K562 (cell line): Measurements from ENCODE around the gene HS3ST5. TPM values are rescaled to one million over a fixed set of nuclear protein-coding genes. Genes with fewer than 3 reads are reported as not detected.

Source experiments
- ATAC-seq: fragments of 200-7000 bp; cut with Tn5 transposase; 3 replicates; pipeline ENCODE4 v1.9.1; 2020; ENCODE audit warnings: moderate library complexity
- BruUV-seq: library from RNA; stranded (reverse); fragments of 400-500 nt; replicated peaks from 2 replicates; lab custom pipeline; 2021; lab: Mats Ljungman, UMichigan
- CTCF ChIA-PET: fragments of 300-600 bp; formaldehyde crosslinking; extraction: SDS; loops from one replicate; lab custom pipeline; 2021; ENCODE audit warnings: low intra/inter-chr PET ratio; lab: Yijun Ruan, JAX
- POLR2A ChIA-PET: fragments of 300-600, 350-650 bp; sonication (Branson Sonifier 250); formaldehyde crosslinking; extraction: SDS; loops from one replicate; lab custom pipeline; 2021; ENCODE audit warnings: antibody characterized with exemption, inconsistent platforms; lab: Yijun Ruan, JAX
- DNase-seq, 4 experiments: peaks; one replicate each; pipeline versions ENCODE4 v3.0.0 to v3.0.0-alpha.2; 2011 to 2018; ENCODE audit warnings: low spot score in 3 of 4, mixed read lengths in 3 of 4; ENCODE audit errors: extremely low read depth in 1 of 4
- FAIRE-seq: peaks from 2 replicates; lab custom pipeline; 2011; peaks lifted over from hg19 to GRCh38; lab: Jason Lieb, UNC
- H2AFZ ChIP-seq: 2 replicates; pipeline ENCODE4 v1.6.0; 2011; ENCODE audit warnings: low read depth, low read length, control low read depth, inconsistent platforms
- H3K27ac ChIP-seq: fragments of 200-600 bp; 3 replicates; pipeline ENCODE4 v1.8.0; 2011; ENCODE audit warnings: low read depth, mild to moderate bottlenecking, control low read depth, inconsistent platforms, low read length, moderate library complexity, mixed read lengths; ENCODE audit errors: extremely low read depth
- H3K27me3 ChIP-seq, 2 experiments: fragments of 300-600 bp in 1 of 2; 2 replicates in 1 of 2; 3 replicates in 1 of 2; pipeline versions ENCODE4 v1.6.0 to v1.8.0; 2011; ENCODE audit warnings: inconsistent platforms in 2 of 2, low read length in 2 of 2, mild to moderate bottlenecking in 1 of 2, mixed read lengths in 1 of 2, moderate library complexity in 1 of 2; ENCODE audit not compliant: control insufficient read depth in 2 of 2, insufficient read depth in 2 of 2
- H3K36me3 ChIP-seq: fragments of 300-600 bp; 3 replicates; pipeline ENCODE4 v1.8.0; 2011; ENCODE audit warnings: mild to moderate bottlenecking, low read length, inconsistent platforms; ENCODE audit not compliant: control insufficient read depth, insufficient read depth
- H3K4me1 ChIP-seq, 2 experiments: fragments of 200-600 bp in 1 of 2; replicated peaks in 1 of 2; 2 replicates in 1 of 2; 3 replicates in 1 of 2; pipeline versions ENCODE4 v1.5.1 to v1.8.0; 2011; ENCODE audit warnings: inconsistent platforms in 2 of 2, low read length in 2 of 2, mild to moderate bottlenecking in 1 of 2, mixed read lengths in 1 of 2, moderate library complexity in 1 of 2; ENCODE audit not compliant: control insufficient read depth in 2 of 2, insufficient read depth in 2 of 2
- H3K4me2 ChIP-seq: 2 replicates; pipeline ENCODE4 v1.6.1; 2011; ENCODE audit warnings: low read length, control low read depth, inconsistent platforms, mixed read lengths; ENCODE audit not compliant: insufficient read depth
- H3K4me3 ChIP-seq: fragments of 200-600 bp; sonication (generic), shearing (Covaris generic); 2 replicates; pipeline ENCODE4 v1.5.1; 2016; ENCODE audit warnings: control low read depth, inconsistent platforms
- H3K79me2 ChIP-seq: fragments of 200-600 bp; 3 replicates; pipeline ENCODE4 v1.8.0; 2011; ENCODE audit warnings: low read length, inconsistent platforms; ENCODE audit not compliant: control insufficient read depth, insufficient read depth
- H3K9ac ChIP-seq, 2 experiments: 2 replicates each; pipeline versions ENCODE4 v1.6.0 to v1.6.1; 2011; ENCODE audit warnings: low read depth in 2 of 2, low read length in 2 of 2, control low read depth in 1 of 2, inconsistent platforms in 1 of 2, mild to moderate bottlenecking in 1 of 2, mixed read lengths in 1 of 2; ENCODE audit not compliant: insufficient read depth in 1 of 2
- H3K9me1 ChIP-seq: one replicate; pipeline ENCODE4 v1.6.0; 2011; ENCODE audit warnings: inconsistent platforms, mild to moderate bottlenecking, low read length, moderate library complexity; ENCODE audit not compliant: control insufficient read depth, insufficient read depth
- H3K9me3 ChIP-seq: replicated peaks from 2 replicates; pipeline ENCODE4 v1.5.1; 2011; ENCODE audit warnings: low read depth, low read length, inconsistent platforms; ENCODE audit not compliant: control insufficient read depth, insufficient read depth
- H4K20me1 ChIP-seq: replicated peaks from 2 replicates; pipeline ENCODE4 v1.6.1; 2011; ENCODE audit warnings: low read length, inconsistent platforms, mixed read lengths; ENCODE audit not compliant: control insufficient read depth, insufficient read depth
- LEF1 ChIP-seq: fragments of 450-650 bp; IDR thresholded peaks from 2 replicates; pipeline ENCODE4 v1.6.1; 2016; ENCODE audit warnings: mild to moderate bottlenecking
- MTA2 ChIP-seq: fragments of 450-650 bp; IDR thresholded peaks from 2 replicates; pipeline ENCODE4 v1.6.1; 2016; ENCODE audit warnings: low read depth
- POLR2B ChIP-seq: fragments of 450-650 bp; IDR thresholded peaks from 2 replicates; pipeline ENCODE4 v1.6.1; 2018; ENCODE audit warnings: low read depth; ENCODE audit not compliant: partially characterized antibody
- SRSF9 ChIP-seq: fragments of 200-400 bp; formaldehyde crosslinking; IDR thresholded peaks from 2 replicates; pipeline ENCODE4 v1.6.1; 2017; ENCODE audit warnings: low read depth, low read length, borderline replicate concordance
- ZNF316 ChIP-seq: fragments of 450-650 bp; IDR thresholded peaks from 2 replicates; pipeline ENCODE4 v1.6.1; 2016
- WGBS: fragments of 100-300 bp; shearing (Covaris generic); methylation state at CpG from one replicate; pipeline ENCODE4 v1.1.6; 2016; ENCODE audit warnings: low coverage, mixed read lengths; ENCODE audit not compliant: insufficient coverage; ENCODE audit errors: missing lambda C conversion rate; 5-methylcytosine and 5-hydroxymethylcytosine counted together
- in situ Hi-C: fragments of 300-500 bp; cut with MboI; formaldehyde crosslinking; loops from 4 replicates; pipeline ENCODE4 v1.15.0; 2018; ENCODE audit warnings: inconsistent platforms, mixed read lengths
- intact Hi-C: fragments of 100-400 bp; cut with micrococcal nuclease; formaldehyde crosslinking; loops from 2 replicates; pipeline ENCODE4 v1.14.2; 2022
- polyA plus RNA-seq, 8 experiments: library from polyadenylated mRNA; depleted of rRNA in 4 of 8; stranded (reverse) in 5 of 8; unstranded in 3 of 8; fragments of >200 nt; fragmentation: Nextera tagmentation in 2 of 8; fragmentation: Illumina TruSeq in 1 of 8; extraction: Ambion mirVana in 2 of 8; extraction: Trizol in 1 of 8; gene quantifications; 2 replicates each; pipeline versions ENCODE4 v1.2.1 to v1.2.3, GENCODE V29; 2011 to 2014; ENCODE audit warnings: inconsistent platforms in 1 of 8, missing spikeins in 1 of 8
- total RNA-seq, 7 experiments: library from RNA; depleted of rRNA in 6 of 7; stranded (reverse); fragments of >200 nt in 6 of 7; fragmentation: Illumina TruSeq in 2 of 7; extraction: Trizol in 2 of 7; gene quantifications; 2 replicates each; pipeline versions ENCODE4 v1.2.1 to v1.2.3, GENCODE V29; 2011 to 2021; ENCODE audit warnings: low replicate concordance in 1 of 7
- TF ChIP-seq, protein P1 (sequence below): sonication (generic); formaldehyde crosslinking; IDR thresholded peaks from 2 replicates; pipeline ENCODE4 v1.8.1; 2023; ENCODE audit warnings: mild to moderate bottlenecking, missing genetic modification reagents

The HS3ST5 gene
- total and polyA plus RNA-seq, 9 of the 15 experiments (the other 6 are each of a cell fraction or from before 2014, with no cell fraction given), result not detected

DNA sequence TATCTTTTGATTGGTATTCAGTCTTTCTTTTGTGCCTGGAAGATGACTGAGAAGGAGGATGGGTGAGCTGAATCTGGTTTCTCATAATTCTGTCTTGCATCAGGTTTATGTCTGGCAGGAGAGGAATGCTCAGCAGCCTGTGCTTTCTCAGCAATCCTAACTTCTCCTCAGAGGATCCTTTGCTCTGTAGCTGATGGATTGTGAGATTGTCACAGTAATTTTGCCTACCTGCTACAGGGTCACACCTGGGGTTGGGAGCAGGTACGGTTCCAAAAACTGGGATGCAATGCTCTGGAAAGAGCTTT, 2.1 kb upstream of the HS3ST5 start (continued):
- TF ChIP-seq, protein P1, sequence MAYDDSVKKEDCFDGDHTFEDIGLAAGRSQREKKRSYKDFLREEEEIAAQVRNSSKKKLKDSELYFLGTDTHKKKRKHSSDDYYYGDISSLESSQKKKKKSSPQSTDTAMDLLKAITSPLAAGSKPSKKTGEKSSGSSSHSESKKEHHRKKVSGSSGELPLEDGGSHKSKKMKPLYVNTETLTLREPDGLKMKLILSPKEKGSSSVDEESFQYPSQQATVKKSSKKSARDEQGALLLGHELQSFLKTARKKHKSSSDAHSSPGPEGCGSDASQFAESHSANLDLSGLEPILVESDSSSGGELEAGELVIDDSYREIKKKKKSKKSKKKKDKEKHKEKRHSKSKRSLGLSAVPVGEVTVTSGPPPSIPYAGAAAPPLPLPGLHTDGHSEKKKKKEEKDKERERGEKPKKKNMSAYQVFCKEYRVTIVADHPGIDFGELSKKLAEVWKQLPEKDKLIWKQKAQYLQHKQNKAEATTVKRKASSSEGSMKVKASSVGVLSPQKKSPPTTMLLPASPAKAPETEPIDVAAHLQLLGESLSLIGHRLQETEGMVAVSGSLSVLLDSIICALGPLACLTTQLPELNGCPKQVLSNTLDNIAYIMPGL, result no peak
- TF ChIP-seq SRSF9 (no peak), LEF1 (no peak), MTA2 (no peak)

DNA sequence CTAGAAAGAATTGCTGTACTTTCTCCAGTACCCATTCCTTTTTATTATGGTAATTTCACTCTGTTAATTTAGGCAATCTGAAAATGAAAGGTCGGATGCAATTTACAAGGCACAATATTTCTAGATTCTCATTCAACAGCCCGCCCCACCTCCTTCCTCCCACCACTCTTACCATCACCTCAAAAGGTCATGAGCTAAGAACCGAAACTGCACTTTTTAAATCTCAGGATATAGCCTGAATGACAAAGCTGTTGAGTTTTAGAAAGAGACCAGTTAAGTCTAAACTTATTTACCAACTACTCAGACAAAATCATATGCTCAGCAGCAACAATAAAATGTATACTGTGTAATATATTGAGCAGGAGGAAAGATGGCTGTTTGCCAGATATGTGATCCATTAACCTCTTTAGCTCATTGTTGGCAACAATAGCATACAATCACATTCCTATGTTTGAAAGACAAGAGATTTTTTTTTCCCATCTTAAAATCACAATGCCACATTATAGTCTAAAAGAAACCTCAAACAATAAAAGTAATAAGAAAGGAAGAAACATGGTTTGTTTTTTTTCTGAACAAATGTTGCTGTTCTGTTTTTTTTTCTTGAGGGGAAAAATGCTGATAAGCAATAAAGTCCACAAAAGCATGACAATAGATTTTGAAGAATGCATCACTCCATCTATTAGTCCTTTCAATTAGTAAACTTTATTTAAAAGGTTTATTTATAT, 1.6 kb upstream of the HS3ST5 start:
- H3K4me1 ChIP-seq, result peaks cover 0 to 3% of the 10 kb centered on the region in 2 experiments; a peak in 2 of 5 replicates
- H3K36me3 ChIP-seq, result no peaks in the 10 kb centered on the region
- H3K9me3 ChIP-seq, result no peaks in the 10 kb centered on the region
- no peak overlapping the region for H2AFZ ChIP-seq
- ChIA-PET POLR2A (no interaction called here), CTCF (no interaction called here)
- no peak for DNase-seq
- 0% methylated on average over 3 of the region's 3 CpGs for WGBS
- no peak for ATAC-seq
- no peaks in the 10 kb centered on the region for H4K20me1 ChIP-seq
- FAIRE-seq, result no peak
- H3K4me2 ChIP-seq, result no peak overlapping the region
- no TSS peak for BruUV-seq
- no peak overlapping the region for H3K9ac ChIP-seq
- no peak for TF ChIP-seq POLR2B
- peak; percentile 26; the same call in 1 of the 2 replicates for TF ChIP-seq ZNF316
- in situ Hi-C loops, result no loop called here
- H3K9me1 ChIP-seq, result no peaks in the 10 kb centered on the region
- intact Hi-C loops, result no loop called here
- H3K4me3 ChIP-seq, result no peak overlapping the region
- no peaks in the 10 kb centered on the region for H3K27me3 ChIP-seq
- no peak overlapping the region for H3K27ac ChIP-seq
- no peaks in the 10 kb centered on the region for H3K79me2 ChIP-seq
